Calu3 (cell line): ENCODE data around the gene SEPHS2. TPM values are rescaled to one million over a fixed set of nuclear protein-coding genes. Genes with fewer than 3 reads are reported as not detected.
A peak's percentile ranks its signal among the peaks of the same experiment; 100 is the strongest.

Experiments used
- BruUV-seq: library from RNA; stranded (reverse); fragments of 400-500 nt; replicated peaks from 2 replicates; lab custom pipeline; 2021; lab: Mats Ljungman, UMichigan
- CTCF ChIA-PET: fragments of 300-600 bp; sonication (Branson Sonifier 250); formaldehyde crosslinking; loops from one replicate; lab custom pipeline; 2022; ENCODE audit warnings: antibody characterized with exemption; lab: Charles Lee
- DNase-seq: peaks from one replicate; pipeline ENCODE4 v3.0.0; 2022
- H3K27ac Mint-ChIP-seq: one replicate; pipeline ENCODE4 v1.8.0; 2022; ENCODE audit warnings: mixed read lengths; ENCODE audit not compliant: unreplicated experiment
- H3K27me3 Mint-ChIP-seq: one replicate; pipeline ENCODE4 v1.8.0; 2022; ENCODE audit warnings: mixed read lengths; ENCODE audit not compliant: unreplicated experiment
- H3K36me3 Mint-ChIP-seq: one replicate; pipeline ENCODE4 v1.8.0; 2022; ENCODE audit warnings: mild to moderate bottlenecking, moderate library complexity, mixed read lengths; ENCODE audit not compliant: insufficient read depth, unreplicated experiment
- H3K4me1 Mint-ChIP-seq: one replicate; pipeline ENCODE4 v1.8.0; 2022; ENCODE audit warnings: mild to moderate bottlenecking, low read depth, mixed read lengths; ENCODE audit not compliant: unreplicated experiment
- H3K4me3 Mint-ChIP-seq: one replicate; pipeline ENCODE4 v1.8.0; 2022; ENCODE audit warnings: mild to moderate bottlenecking, low read depth, moderate library complexity, mixed read lengths; ENCODE audit not compliant: unreplicated experiment
- H3K9me3 Mint-ChIP-seq: one replicate; pipeline ENCODE4 v1.8.0; 2022; ENCODE audit warnings: low read depth, mixed read lengths; ENCODE audit not compliant: unreplicated experiment
- intact Hi-C: fragments of 100-400 bp; cut with micrococcal nuclease; formaldehyde crosslinking; loops from one replicate; pipeline ENCODE4 v1.10.0; 2022; ENCODE audit not compliant: unreplicated experiment
- total RNA-seq: library from RNA; stranded (reverse); gene quantifications from 2 replicates; pipeline ENCODE4 v1.2.3, GENCODE V29; 2022
- TF ChIP-seq, protein P1 (sequence below): fragments of 200-600 bp; IDR thresholded peaks from one replicate; pipeline ENCODE4 v1.8.0; 2022; ENCODE audit warnings: antibody characterized with exemption; ENCODE audit not compliant: unreplicated experiment

Gene SEPHS2
- total RNA-seq, 1 experiment from 2014 or later: 85.0 TPM

- no peak for DNase-seq
- Mint-ChIP-seq H3K27me3 (peaks cover 15% of the 10 kb centered on the region), H3K4me1 (peaks cover 15% of the 10 kb centered on the region), H3K36me3 (no peaks in the 10 kb centered on the region), H3K27ac (no peak overlapping the region), H3K9me3 (no peaks in the 10 kb centered on the region), H3K4me3 (no peak overlapping the region)
- CTCF ChIA-PET: no interaction called here
- BruUV-seq: no TSS peak
- intact Hi-C loops: no loop called here
- TF ChIP-seq, protein P1, sequence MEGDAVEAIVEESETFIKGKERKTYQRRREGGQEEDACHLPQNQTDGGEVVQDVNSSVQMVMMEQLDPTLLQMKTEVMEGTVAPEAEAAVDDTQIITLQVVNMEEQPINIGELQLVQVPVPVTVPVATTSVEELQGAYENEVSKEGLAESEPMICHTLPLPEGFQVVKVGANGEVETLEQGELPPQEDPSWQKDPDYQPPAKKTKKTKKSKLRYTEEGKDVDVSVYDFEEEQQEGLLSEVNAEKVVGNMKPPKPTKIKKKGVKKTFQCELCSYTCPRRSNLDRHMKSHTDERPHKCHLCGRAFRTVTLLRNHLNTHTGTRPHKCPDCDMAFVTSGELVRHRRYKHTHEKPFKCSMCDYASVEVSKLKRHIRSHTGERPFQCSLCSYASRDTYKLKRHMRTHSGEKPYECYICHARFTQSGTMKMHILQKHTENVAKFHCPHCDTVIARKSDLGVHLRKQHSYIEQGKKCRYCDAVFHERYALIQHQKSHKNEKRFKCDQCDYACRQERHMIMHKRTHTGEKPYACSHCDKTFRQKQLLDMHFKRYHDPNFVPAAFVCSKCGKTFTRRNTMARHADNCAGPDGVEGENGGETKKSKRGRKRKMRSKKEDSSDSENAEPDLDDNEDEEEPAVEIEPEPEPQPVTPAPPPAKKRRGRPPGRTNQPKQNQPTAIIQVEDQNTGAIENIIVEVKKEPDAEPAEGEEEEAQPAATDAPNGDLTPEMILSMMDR: no peak
Measured at GRCh38 chr16:30485818-30486436, 40.3 kb upstream of the SEPHS2 start.

- Mint-ChIP-seq H3K4me3 (no peak overlapping the region), H3K27me3 (peaks cover 23% of the 10 kb centered on the region), H3K27ac (no peak overlapping the region), H3K4me1 (peaks cover 15% of the 10 kb centered on the region), H3K9me3 (no peaks in the 10 kb centered on the region), H3K36me3 (no peaks in the 10 kb centered on the region)
- intact Hi-C loops: no loop called here
- TF ChIP-seq, protein P1: no peak
- BruUV-seq: no TSS peak
- no peak for DNase-seq
- CTCF ChIA-PET: interaction anchor here (0.6 kb wide), 1 partner anchor 26 kb away, joined by 3 read pairs; no protein-coding TSS in a partner anchor
Measured at GRCh38 chr16:30484887-30485286, 39.2 kb upstream of the SEPHS2 start.

DNA sequence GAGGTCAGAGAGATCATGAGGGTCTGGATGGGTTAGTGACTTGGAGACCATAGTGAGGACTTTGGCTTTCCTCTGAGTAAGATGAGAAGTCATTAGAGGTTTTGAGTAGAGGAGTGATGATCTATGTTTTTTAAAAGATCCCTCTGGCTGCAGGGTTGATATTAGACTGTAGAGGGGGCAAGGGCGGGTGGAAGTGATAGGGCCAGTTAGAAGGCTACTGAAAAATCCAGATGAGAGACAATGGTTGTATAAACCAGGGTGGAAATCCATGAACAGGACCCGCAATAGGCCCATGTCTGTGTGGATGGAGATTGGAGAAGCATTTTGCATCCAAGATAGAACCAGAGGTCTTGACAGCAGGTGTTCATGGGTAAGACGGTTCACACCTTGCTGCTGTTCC lies 36.7 kb upstream of the SEPHS2 start:
- Mint-ChIP-seq H3K27me3 (peaks cover 45% of the 10 kb centered on the region), H3K4me3 (no peak overlapping the region), H3K4me1 (no peaks in the 10 kb centered on the region), H3K9me3 (no peaks in the 10 kb centered on the region), H3K27ac (no peak overlapping the region), H3K36me3 (no peaks in the 10 kb centered on the region)
- intact Hi-C loops: no loop called here
- CTCF ChIA-PET: interaction anchor here (1.0 kb wide), 1 partner anchor 10 kb away, joined by 3 read pairs; no protein-coding TSS in a partner anchor
- no TSS peak for BruUV-seq
- DNase-seq: peak; percentile 13
- TF ChIP-seq, protein P1: no peak

DNA sequence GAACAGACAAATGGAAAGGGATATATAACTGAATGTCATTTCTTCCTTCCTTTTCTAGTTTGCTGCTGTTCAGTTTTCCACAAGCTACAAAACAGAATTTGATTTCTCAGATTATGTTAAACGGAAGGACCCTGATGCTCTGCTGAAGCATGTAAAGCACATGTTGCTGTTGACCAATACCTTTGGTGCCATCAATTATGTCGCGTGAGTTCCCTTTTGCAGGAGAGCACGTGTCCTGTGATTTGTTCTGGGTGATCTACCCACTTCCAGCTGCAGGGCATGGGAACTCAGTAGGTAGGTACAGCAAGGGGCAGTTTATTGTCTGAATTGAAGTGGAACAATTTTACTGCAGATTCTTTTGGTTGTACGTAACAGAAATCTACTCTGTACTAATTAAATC lies 35.7 kb upstream of the SEPHS2 start:
- Mint-ChIP-seq H3K36me3 (no peaks in the 10 kb centered on the region), H3K27me3 (peaks cover 52% of the 10 kb centered on the region), H3K9me3 (no peaks in the 10 kb centered on the region), H3K27ac (no peak overlapping the region), H3K4me3 (no peak overlapping the region), H3K4me1 (no peaks in the 10 kb centered on the region)
- no peak for DNase-seq
- CTCF ChIA-PET: interaction anchor here (1.0 kb wide), 1 partner anchor 11 kb away, joined by 3 read pairs; no protein-coding TSS in a partner anchor
- intact Hi-C loops: no loop called here
- no TSS peak for BruUV-seq
- TF ChIP-seq, protein P1: no peak
